Activated CD8-positive, alpha-beta T cell treated with anti-CD3 and anti-CD28 coated beads, Interleukin-2, amount 10 ng/mL, durations not matched to agents 7 days and 5 days (primary cell): ENCODE results near the gene GSG1L. TPM values are rescaled to one million over a fixed set of nuclear protein-coding genes. Genes with fewer than 3 reads are reported as not detected.

Experiments used
- ATAC-seq: fragments of 150-1000 bp; cut with Tn5 transposase; one replicate; pipeline ENCODE4 v1.10.0; 2021; ENCODE audit warnings: moderate library complexity
- CTCF ChIA-PET: fragments of 350-600 bp; sonication (Branson Sonifier 250); formaldehyde crosslinking; loops from one replicate; lab custom pipeline; 2021; ENCODE audit warnings: antibody characterized with exemption; lab: Charles Lee
- POLR2A ChIA-PET: fragments of 350-600 bp; sonication (Branson Sonifier 250); formaldehyde crosslinking; loops from one replicate; lab custom pipeline; 2021; ENCODE audit warnings: antibody characterized with exemption; lab: Charles Lee
- DNase-seq: peaks from one replicate; pipeline ENCODE4 v3.0.0-alpha.2; 2020
- H3K27ac Mint-ChIP-seq: one replicate; pipeline ENCODE4 v1.8.0; 2021; ENCODE audit warnings: mild to moderate bottlenecking, mixed read lengths
- H3K27me3 Mint-ChIP-seq: one replicate; pipeline ENCODE4 v1.8.0; 2021; ENCODE audit warnings: low read depth, mixed read lengths
- H3K36me3 Mint-ChIP-seq: one replicate; pipeline ENCODE4 v1.8.0; 2021; ENCODE audit warnings: low read depth, mixed read lengths
- H3K4me1 Mint-ChIP-seq: one replicate; pipeline ENCODE4 v1.8.0; 2021; ENCODE audit warnings: low read depth, mixed read lengths
- H3K4me3 Mint-ChIP-seq: one replicate; pipeline ENCODE4 v1.8.0; 2021; ENCODE audit warnings: mild to moderate bottlenecking, mixed read lengths
- H3K9me3 Mint-ChIP-seq: one replicate; pipeline ENCODE4 v1.8.0; 2022; ENCODE audit warnings: mixed read lengths; ENCODE audit not compliant: insufficient read depth
- total RNA-seq, 2 experiments: library from RNA; stranded (reverse); gene quantifications; one replicate each; pipeline ENCODE4 v1.2.3, GENCODE V29; 2021

The GSG1L gene
- total RNA-seq, 2 experiments from 2014 or later, result 0.08 to 0.39 TPM

DNA sequence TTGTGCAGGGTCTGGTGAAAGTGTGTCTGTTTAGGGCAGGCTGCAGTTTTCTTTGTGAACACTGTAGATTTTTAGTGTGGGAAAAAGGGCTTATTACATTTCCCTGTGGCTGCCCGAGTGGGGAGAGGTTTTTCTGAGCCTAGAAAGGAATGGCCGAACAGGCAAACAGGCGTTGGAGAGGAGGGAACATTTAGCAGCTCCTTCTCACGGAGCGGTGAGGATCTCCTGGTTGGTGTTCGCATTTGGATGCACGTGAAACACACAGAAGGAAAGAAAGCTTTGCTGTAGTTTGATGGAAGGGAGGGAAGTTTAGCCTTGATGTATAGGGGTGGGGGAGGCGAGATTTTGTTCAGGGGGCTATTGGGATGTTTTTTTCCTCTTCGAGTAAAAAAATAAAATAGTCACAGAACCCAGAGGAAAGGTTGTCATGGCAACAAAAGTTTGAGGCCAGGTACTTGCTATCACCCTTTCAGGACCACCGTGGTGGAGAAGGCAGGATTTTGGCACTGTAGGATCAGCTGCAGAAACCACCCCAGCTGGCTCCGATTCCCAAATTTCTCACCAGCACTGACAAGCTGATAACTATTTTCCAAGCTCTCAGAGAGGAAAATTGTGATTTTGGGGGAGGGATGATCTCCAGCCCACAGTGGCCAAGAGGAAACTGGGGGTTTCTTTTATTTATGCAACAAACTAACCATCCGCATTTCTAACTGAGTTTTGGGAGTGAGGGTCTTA, 3.5 kb downstream of the GSG1L start:
- DNase-seq, result no peak
- no peak for ATAC-seq
- CTCF ChIA-PET, result no interaction called here
- no peaks in the 10 kb centered on the region for H3K36me3 Mint-ChIP-seq
- H3K4me3 Mint-ChIP-seq, result no peak overlapping the region
- POLR2A ChIA-PET, result no interaction called here
- peaks cover 39% of the 10 kb centered on the region for H3K27me3 Mint-ChIP-seq
- no peak overlapping the region for H3K27ac Mint-ChIP-seq
- H3K4me1 Mint-ChIP-seq, result peaks cover 2% of the 10 kb centered on the region
- no peaks in the 10 kb centered on the region for H3K9me3 Mint-ChIP-seq

GRCh38 chr16:28058839-28059589, 4.5 kb downstream of the GSG1L start:
- H3K36me3 Mint-ChIP-seq, result no peaks in the 10 kb centered on the region
- ChIA-PET POLR2A (no interaction called here), CTCF (no interaction called here)
- ATAC-seq, result no peak
- no peak overlapping the region for H3K4me3 Mint-ChIP-seq
- peaks cover 31% of the 10 kb centered on the region for H3K27me3 Mint-ChIP-seq
- no peaks in the 10 kb centered on the region for H3K9me3 Mint-ChIP-seq
- peaks cover 2% of the 10 kb centered on the region for H3K4me1 Mint-ChIP-seq
- DNase-seq, result no peak
- H3K27ac Mint-ChIP-seq, result no peak overlapping the region

GRCh38 chr16:28057949-28058348, 5.6 kb downstream of the GSG1L start:
- Mint-ChIP-seq H3K27ac (no peak overlapping the region), H3K27me3 (peaks cover 36% of the 10 kb centered on the region), H3K4me3 (no peak overlapping the region), H3K9me3 (no peaks in the 10 kb centered on the region), H3K4me1 (peaks cover 2% of the 10 kb centered on the region), H3K36me3 (no peaks in the 10 kb centered on the region)
- ChIA-PET CTCF (no interaction called here), POLR2A (no interaction called here)
- no peak for ATAC-seq
- DNase-seq, result no peak

- ATAC-seq (no peak), DNase-seq (no peak)
- no peaks in the 10 kb centered on the region for H3K4me1 Mint-ChIP-seq
- H3K4me3 Mint-ChIP-seq, result no peak overlapping the region
- H3K27ac Mint-ChIP-seq, result no peak overlapping the region
- ChIA-PET CTCF (no interaction called here), POLR2A (no interaction called here)
- peaks cover 5% of the 10 kb centered on the region for H3K9me3 Mint-ChIP-seq
- H3K36me3 Mint-ChIP-seq, result no peaks in the 10 kb centered on the region
- peaks cover 8% of the 10 kb centered on the region for H3K27me3 Mint-ChIP-seq
Observed at GRCh38 chr16:28053461-28053860, 10.1 kb downstream of the GSG1L start.

DNA sequence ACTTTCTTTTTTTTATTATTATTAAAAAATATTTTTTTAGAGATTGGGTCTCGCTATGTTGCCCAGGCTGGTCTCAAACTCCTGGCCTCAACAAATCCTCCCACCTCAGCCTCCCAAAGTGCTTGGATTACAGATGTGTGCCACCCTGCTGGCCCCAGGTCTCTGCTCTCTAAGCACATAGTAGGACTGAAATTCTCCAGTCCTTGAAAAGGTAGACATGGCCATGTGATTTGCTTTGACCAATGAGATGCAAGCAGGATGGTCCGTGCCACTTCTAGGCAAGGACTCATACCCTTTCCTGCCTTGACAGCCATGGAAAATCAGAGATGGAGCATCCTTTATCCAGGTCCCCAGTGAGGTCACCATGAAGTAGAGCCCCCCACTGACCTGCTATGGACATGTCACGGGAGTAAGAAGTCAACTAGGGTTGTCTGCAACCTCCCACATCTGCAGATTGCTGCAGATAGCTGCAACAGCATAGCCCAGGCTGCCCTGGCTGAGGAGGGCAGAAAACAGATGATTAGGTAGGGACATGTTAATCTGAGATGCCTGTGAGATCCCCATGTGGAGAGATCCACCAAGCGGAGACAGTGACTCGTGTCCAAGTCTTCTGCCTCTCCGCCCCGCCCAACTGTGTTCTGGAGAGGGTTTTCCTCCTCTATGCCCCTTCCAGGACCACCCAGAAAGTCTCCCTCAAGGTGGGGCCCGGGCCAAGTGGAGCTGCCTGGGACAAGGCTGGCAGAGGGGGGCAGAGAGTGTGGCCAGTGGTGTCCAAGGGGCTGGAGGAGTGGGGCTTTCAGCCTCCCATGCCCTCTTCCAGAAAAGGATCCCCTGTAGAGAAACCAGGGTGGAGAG, 11.0 kb downstream of the GSG1L start:
- ATAC-seq, result no peak
- H3K4me1 Mint-ChIP-seq, result no peaks in the 10 kb centered on the region

GRCh38 chr16:28051486-28051885, 12.0 kb downstream of the GSG1L start:
- Mint-ChIP-seq H3K9me3 (peaks cover 12% of the 10 kb centered on the region), H3K4me3 (no peak overlapping the region), H3K4me1 (no peaks in the 10 kb centered on the region), H3K36me3 (no peaks in the 10 kb centered on the region), H3K27ac (no peak overlapping the region), H3K27me3 (peaks cover 6% of the 10 kb centered on the region)
- DNase-seq (no peak), ATAC-seq (no peak)
- CTCF ChIA-PET, result no interaction called here
- POLR2A ChIA-PET, result no interaction called here

More for the DNA sequence above, 11.0 kb downstream of the GSG1L start:
- DNase-seq, result no peak
- Mint-ChIP-seq H3K4me3 (no peak overlapping the region), H3K36me3 (no peaks in the 10 kb centered on the region), H3K27ac (no peak overlapping the region), H3K9me3 (peaks cover 9% of the 10 kb centered on the region), H3K27me3 (peaks cover 6% of the 10 kb centered on the region)
- CTCF ChIA-PET, result interaction anchor here (1.2 kb wide), 1 partner anchor 18 kb away, joined by 3 read pairs; no protein-coding TSS in a partner anchor
- POLR2A ChIA-PET, result no interaction called here

- Mint-ChIP-seq H3K4me3 (no peak overlapping the region), H3K27me3 (peaks cover 5% of the 10 kb centered on the region), H3K27ac (no peak overlapping the region), H3K9me3 (peaks cover 6% of the 10 kb centered on the region), H3K36me3 (no peaks in the 10 kb centered on the region), H3K4me1 (no peaks in the 10 kb centered on the region)
- ATAC-seq (no peak), DNase-seq (no peak)
- CTCF ChIA-PET, result no interaction called here
- POLR2A ChIA-PET, result no interaction called here
Observed at GRCh38 chr16:28042811-28043210, 20.7 kb downstream of the GSG1L start.

- H3K4me1 Mint-ChIP-seq, result no peaks in the 10 kb centered on the region
- ChIA-PET POLR2A (no interaction called here), CTCF (no interaction called here)
- no peaks in the 10 kb centered on the region for H3K36me3 Mint-ChIP-seq
- ATAC-seq, result no peak
- no peak overlapping the region for H3K4me3 Mint-ChIP-seq
- H3K27ac Mint-ChIP-seq, result no peak overlapping the region
- H3K27me3 Mint-ChIP-seq, result peaks cover 5% of the 10 kb centered on the region
- H3K9me3 Mint-ChIP-seq, result no peaks in the 10 kb centered on the region
- DNase-seq, result no peak
Observed at GRCh38 chr16:28041615-28042014, 21.9 kb downstream of the GSG1L start.

GRCh38 chr16:28040039-28040438, 23.5 kb downstream of the GSG1L start:
- no peaks in the 10 kb centered on the region for H3K4me1 Mint-ChIP-seq
- no peak overlapping the region for H3K27ac Mint-ChIP-seq
- CTCF ChIA-PET, result no interaction called here

DNA sequence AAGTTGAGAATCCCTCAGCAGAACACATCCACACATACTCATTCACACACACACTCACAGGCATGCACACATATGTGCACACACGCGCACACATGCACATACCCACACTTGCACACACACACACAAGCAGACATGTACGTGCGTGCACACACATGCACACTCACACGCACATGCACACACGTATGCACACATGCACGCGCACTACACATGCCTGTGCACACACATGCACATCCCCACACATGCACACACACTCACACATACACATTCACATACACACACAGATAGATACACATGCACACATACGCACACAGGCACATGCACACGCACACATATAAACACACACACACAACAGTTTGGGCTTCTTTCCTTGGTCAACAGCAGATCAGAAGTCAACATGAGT, 24.0 kb downstream of the GSG1L start:
- no peaks in the 10 kb centered on the region for H3K36me3 Mint-ChIP-seq
- POLR2A ChIA-PET, result no interaction called here
- no peak for DNase-seq

More at GRCh38 chr16:28040039-28040438, 23.5 kb downstream of the GSG1L start:
- H3K9me3 Mint-ChIP-seq, result no peaks in the 10 kb centered on the region
- H3K27me3 Mint-ChIP-seq, result peaks cover 4% of the 10 kb centered on the region
- no peaks in the 10 kb centered on the region for H3K36me3 Mint-ChIP-seq
- no peak overlapping the region for H3K4me3 Mint-ChIP-seq
- ATAC-seq (no peak), DNase-seq (no peak)
- POLR2A ChIA-PET, result no interaction called here

GRCh38 chr16:28038409-28038808, 25.1 kb downstream of the GSG1L start:
- Mint-ChIP-seq H3K9me3 (no peaks in the 10 kb centered on the region), H3K4me1 (no peaks in the 10 kb centered on the region), H3K27ac (no peak overlapping the region), H3K27me3 (peaks cover 3% of the 10 kb centered on the region), H3K4me3 (no peak overlapping the region), H3K36me3 (no peaks in the 10 kb centered on the region)
- ChIA-PET CTCF (no interaction called here), POLR2A (no interaction called here)
- no peak for ATAC-seq
- no peak for DNase-seq

More for the DNA sequence above, 24.0 kb downstream of the GSG1L start:
- ATAC-seq, result no peak
- peaks cover 3% of the 10 kb centered on the region for H3K27me3 Mint-ChIP-seq
- no peak overlapping the region for H3K4me3 Mint-ChIP-seq
- no peak overlapping the region for H3K27ac Mint-ChIP-seq
- no peaks in the 10 kb centered on the region for H3K9me3 Mint-ChIP-seq
- CTCF ChIA-PET, result no interaction called here
- no peaks in the 10 kb centered on the region for H3K4me1 Mint-ChIP-seq
